ENCODE data around the gene CCHCR1. TPM values are rescaled to one million over a fixed set of nuclear protein-coding genes. Genes with fewer than 3 reads are reported as not detected.

Gene CCHCR1
- total and polyA plus RNA-seq, 2 experiments from 2014 or later, result 19.8 to 46.7 TPM

DNA sequence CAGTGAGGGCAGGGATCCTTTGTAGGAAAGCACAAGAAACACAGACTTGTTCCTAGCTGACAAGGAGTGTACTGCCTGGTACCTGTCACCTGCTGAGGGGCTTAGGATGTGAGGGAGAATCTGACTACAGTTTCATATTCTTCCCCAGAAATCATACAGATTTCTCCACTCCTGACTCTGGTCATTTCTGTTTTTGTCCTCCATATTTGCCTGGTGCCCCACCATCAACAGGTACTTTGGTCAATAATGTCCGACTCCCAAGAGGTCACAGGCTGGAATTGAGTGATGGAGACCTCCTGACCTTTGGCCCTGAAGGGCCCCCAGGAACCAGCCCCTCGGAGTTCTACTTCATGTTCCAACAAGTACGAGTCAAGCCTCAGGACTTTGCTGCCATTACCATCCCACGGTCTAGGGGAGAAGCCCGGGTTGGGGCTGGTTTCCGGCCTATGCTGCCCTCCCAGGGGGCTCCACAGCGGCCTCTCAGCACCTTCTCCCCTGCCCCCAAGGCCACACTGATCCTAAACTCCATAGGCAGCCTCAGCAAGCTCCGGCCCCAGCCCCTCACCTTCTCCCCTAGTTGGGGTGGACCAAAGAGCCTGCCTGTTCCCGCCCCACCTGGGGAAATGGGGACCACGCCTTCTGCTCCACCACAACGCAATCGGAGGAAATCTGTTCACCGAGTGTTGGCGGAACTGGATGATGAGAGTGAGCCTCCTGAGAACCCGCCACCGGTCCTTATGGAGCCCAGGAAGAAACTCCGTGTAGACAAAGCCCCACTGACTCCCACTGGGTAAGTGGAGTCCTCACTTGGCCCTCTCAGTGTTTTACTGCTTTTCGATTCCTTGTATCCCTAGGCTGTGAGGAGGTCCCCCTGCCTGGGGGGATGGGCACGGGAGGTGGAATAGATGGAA is 3.9 kb upstream of the CCHCR1 start:
- Mint-ChIP-seq H3K4me1 (peaks cover 67% of the 10 kb centered on the region), H3K27ac (peak overlapping the region; percentile 78), H3K36me3 (ENCODE audit: low read depth) (peaks cover 62% of the 10 kb centered on the region), H3K4me3 (peak overlapping the region; percentile 33; the same call in 2 of the 3 replicates), H3K9me3 (no peaks in the 10 kb centered on the region), H3K27me3 (ENCODE audit: insufficient read depth, low read depth, poor library complexity) (peaks cover 19% of the 10 kb centered on the region)
- H3K36me3 ChIP-seq (ENCODE audit: insufficient read depth), result peaks cover 32% of the 10 kb centered on the region
- H4K20me1 ChIP-seq (replicated peaks; ENCODE audit: insufficient read depth), result peaks cover 32% of the 10 kb centered on the region
- H3F3A ChIP-seq (replicated peaks; ENCODE audit: low read depth), result peaks cover 61% of the 10 kb centered on the region
- peak overlapping the region; percentile 83; the same call in 1 of the 2 replicates for H3K27ac ChIP-seq (ENCODE audit: low read depth)
- H3K4me1 ChIP-seq (ENCODE audit: insufficient read depth), result peaks cover 61% of the 10 kb centered on the region
- H2AFZ ChIP-seq, result no peak overlapping the region
- ATAC-seq (no peak), DNase-seq (ENCODE audit: low spot score) (no peak)
- 0 out of 2 replicates have a peak, but pooled peaks cover 2% of the 10 kb centered on the region for H3K27me3 ChIP-seq (ENCODE audit: insufficient read depth)
- H3K4me2 ChIP-seq, result no peak overlapping the region; the same call in 1 of the 2 replicates
- H3K9me2 ChIP-seq (ENCODE audit: insufficient read depth), result no peaks in the 10 kb centered on the region
- H3K4me3 ChIP-seq, result no peak overlapping the region
- H3K79me2 ChIP-seq (replicated peaks; ENCODE audit: insufficient read depth), result peaks cover 33% of the 10 kb centered on the region
- no peak for TF ChIP-seq STAT1 (IDR thresholded peaks at IDR 0.05; ENCODE audit: unreplicated experiment)
- TF ChIP-seq, protein P1, sequence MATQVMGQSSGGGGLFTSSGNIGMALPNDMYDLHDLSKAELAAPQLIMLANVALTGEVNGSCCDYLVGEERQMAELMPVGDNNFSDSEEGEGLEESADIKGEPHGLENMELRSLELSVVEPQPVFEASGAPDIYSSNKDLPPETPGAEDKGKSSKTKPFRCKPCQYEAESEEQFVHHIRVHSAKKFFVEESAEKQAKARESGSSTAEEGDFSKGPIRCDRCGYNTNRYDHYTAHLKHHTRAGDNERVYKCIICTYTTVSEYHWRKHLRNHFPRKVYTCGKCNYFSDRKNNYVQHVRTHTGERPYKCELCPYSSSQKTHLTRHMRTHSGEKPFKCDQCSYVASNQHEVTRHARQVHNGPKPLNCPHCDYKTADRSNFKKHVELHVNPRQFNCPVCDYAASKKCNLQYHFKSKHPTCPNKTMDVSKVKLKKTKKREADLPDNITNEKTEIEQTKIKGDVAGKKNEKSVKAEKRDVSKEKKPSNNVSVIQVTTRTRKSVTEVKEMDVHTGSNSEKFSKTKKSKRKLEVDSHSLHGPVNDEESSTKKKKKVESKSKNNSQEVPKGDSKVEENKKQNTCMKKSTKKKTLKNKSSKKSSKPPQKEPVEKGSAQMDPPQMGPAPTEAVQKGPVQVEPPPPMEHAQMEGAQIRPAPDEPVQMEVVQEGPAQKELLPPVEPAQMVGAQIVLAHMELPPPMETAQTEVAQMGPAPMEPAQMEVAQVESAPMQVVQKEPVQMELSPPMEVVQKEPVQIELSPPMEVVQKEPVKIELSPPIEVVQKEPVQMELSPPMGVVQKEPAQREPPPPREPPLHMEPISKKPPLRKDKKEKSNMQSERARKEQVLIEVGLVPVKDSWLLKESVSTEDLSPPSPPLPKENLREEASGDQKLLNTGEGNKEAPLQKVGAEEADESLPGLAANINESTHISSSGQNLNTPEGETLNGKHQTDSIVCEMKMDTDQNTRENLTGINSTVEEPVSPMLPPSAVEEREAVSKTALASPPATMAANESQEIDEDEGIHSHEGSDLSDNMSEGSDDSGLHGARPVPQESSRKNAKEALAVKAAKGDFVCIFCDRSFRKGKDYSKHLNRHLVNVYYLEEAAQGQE (IDR thresholded peaks at IDR 0.05; ENCODE audit: unreplicated experiment), result no peak
- TF ChIP-seq NANOG (IDR thresholded peaks at IDR 0.05; ENCODE audit: borderline replicate concordance), result no peak
- TF ChIP-seq ETS1 (IDR thresholded peaks at IDR 0.05), result no peak
- no peak for TF ChIP-seq JUNB (IDR thresholded peaks at IDR 0.05; ENCODE audit: unreplicated experiment)
- no peak for TF ChIP-seq POLR2AphosphoS5 (IDR thresholded peaks at IDR 0.05; ENCODE audit: low read depth)
- no peak for TF ChIP-seq ZNF114 (CRISPR knock-in tag; IDR thresholded peaks at IDR 0.05)
